PC-3 (cell line): Measurements from ENCODE around the gene CD320. TPM values are rescaled to one million over a fixed set of nuclear protein-coding genes. Genes with fewer than 3 reads are reported as not detected.

Experiments used
- ATAC-seq: fragments of 200-7000 bp; cut with Tn5 transposase; 2 replicates; pipeline ENCODE4 v1.9.1; 2020; ENCODE audit warnings: mild to moderate bottlenecking, moderate library complexity
- BruUV-seq: library from RNA; stranded (reverse); fragments of 400-500 nt; replicated peaks from 2 replicates; lab custom pipeline; 2021; lab: Mats Ljungman, UMichigan
- CTCF ChIA-PET: fragments of 300-600 bp; sonication (Branson Sonifier 250); formaldehyde crosslinking; loops from one replicate; lab custom pipeline; 2022; ENCODE audit warnings: antibody characterized with exemption; lab: Charles Lee
- POLR2A ChIA-PET: fragments of 300-600 bp; sonication (Branson Sonifier 250); formaldehyde crosslinking; loops from one replicate; lab custom pipeline; 2022; ENCODE audit warnings: antibody characterized with exemption; ENCODE audit not compliant: unreplicated experiment; lab: Charles Lee
- DNase-seq: peaks from one replicate; pipeline ENCODE4 v3.0.0-alpha.2; 2015
- H2AFZ ChIP-seq: fragments of 300-600 bp; sonication (generic); 2 replicates; pipeline ENCODE4 v1.6.0; 2016; ENCODE audit warnings: antibody characterized with exemption, low read length
- H3F3A ChIP-seq: fragments of 300-600 bp; sonication (generic); one replicate; pipeline ENCODE4 v1.6.0; 2017; ENCODE audit warnings: antibody characterized with exemption, low read length, control low read depth, mild to moderate bottlenecking; ENCODE audit not compliant: unreplicated experiment
- H3K27ac ChIP-seq: fragments of 300-600 bp; sonication (generic); 2 replicates; pipeline ENCODE4 v1.5.1; 2016; ENCODE audit warnings: mild to moderate bottlenecking, low read length
- H3K27me3 ChIP-seq: fragments of 300-600 bp; sonication (generic); 2 replicates; pipeline ENCODE4 v1.6.1; 2016; ENCODE audit warnings: low read length, mixed read lengths
- H3K36me3 ChIP-seq: fragments of 300-600 bp; sonication (generic); 2 replicates; pipeline ENCODE4 v1.6.1; 2016; ENCODE audit warnings: low read depth, mixed run types, low read length, mixed read lengths
- H3K4me1 ChIP-seq: fragments of 300-600 bp; sonication (generic); 2 replicates; pipeline ENCODE4 v1.5.1; 2016; ENCODE audit warnings: low read length; ENCODE audit not compliant: insufficient read depth
- H3K4me2 ChIP-seq: fragments of 300-600 bp; sonication (generic); 2 replicates; pipeline ENCODE4 v1.6.0; 2016; ENCODE audit warnings: low read length
- H3K4me3 ChIP-seq: fragments of 300-600 bp; sonication (generic); 2 replicates; pipeline ENCODE4 v1.5.1; 2016; ENCODE audit warnings: mild to moderate bottlenecking, low read length, mixed read lengths
- H3K79me2 ChIP-seq: fragments of 300-600 bp; sonication (generic); 2 replicates; pipeline ENCODE4 v1.6.1; 2017; ENCODE audit warnings: low read length, mixed read lengths
- H3K9ac ChIP-seq: fragments of 300-600 bp; sonication (generic); 2 replicates; pipeline ENCODE4 v1.6.0; 2016; ENCODE audit warnings: mild to moderate bottlenecking, low read length
- H3K9me2 ChIP-seq: fragments of 300-600 bp; sonication (generic); replicated peaks from 2 replicates; pipeline ENCODE4 v1.6.1; 2016; ENCODE audit warnings: mixed run types, low read length, mixed read lengths
- H3K9me3 ChIP-seq: fragments of 300-600 bp; sonication (generic); 2 replicates; pipeline ENCODE4 v1.6.1; 2016; ENCODE audit warnings: low read length, mixed read lengths
- H4K20me1 ChIP-seq: fragments of 300-600 bp; sonication (generic); 2 replicates; pipeline ENCODE4 v1.6.1; 2016; ENCODE audit warnings: low read length, mixed read lengths
- CTCF ChIP-seq: fragments of 300-600 bp; sonication (generic); conservative IDR thresholded peaks from 2 replicates; pipeline ENCODE4 v1.5.1; 2017; ENCODE audit warnings: antibody characterized with exemption, low read depth, mild to moderate bottlenecking, low read length
- EZH2 ChIP-seq: fragments of 300-600 bp; sonication (generic); IDR thresholded peaks from one replicate; pipeline ENCODE4 v1.6.1; 2017; ENCODE audit warnings: antibody characterized with exemption, mild to moderate bottlenecking, low read length; ENCODE audit not compliant: unreplicated experiment
- EZH2phosphoT487 ChIP-seq: fragments of 300-600 bp; sonication (generic); IDR thresholded peaks from 2 replicates; pipeline ENCODE4 v1.6.1; 2018; ENCODE audit warnings: mild to moderate bottlenecking, antibody characterized with exemption, low read length, borderline replicate concordance
- intact Hi-C: fragments of 100-400 bp; cut with micrococcal nuclease; formaldehyde crosslinking; loops from 2 replicates; pipeline ENCODE4 v1.9.0; 2023
- total RNA-seq: library from RNA; depleted of rRNA; stranded (reverse); fragments of >200 nt; gene quantifications from 2 replicates; pipeline ENCODE4 v1.2.3, GENCODE V29; 2014

CD320 gene
- total RNA-seq, 1 experiment from 2014 or later, result 221 TPM

DNA sequence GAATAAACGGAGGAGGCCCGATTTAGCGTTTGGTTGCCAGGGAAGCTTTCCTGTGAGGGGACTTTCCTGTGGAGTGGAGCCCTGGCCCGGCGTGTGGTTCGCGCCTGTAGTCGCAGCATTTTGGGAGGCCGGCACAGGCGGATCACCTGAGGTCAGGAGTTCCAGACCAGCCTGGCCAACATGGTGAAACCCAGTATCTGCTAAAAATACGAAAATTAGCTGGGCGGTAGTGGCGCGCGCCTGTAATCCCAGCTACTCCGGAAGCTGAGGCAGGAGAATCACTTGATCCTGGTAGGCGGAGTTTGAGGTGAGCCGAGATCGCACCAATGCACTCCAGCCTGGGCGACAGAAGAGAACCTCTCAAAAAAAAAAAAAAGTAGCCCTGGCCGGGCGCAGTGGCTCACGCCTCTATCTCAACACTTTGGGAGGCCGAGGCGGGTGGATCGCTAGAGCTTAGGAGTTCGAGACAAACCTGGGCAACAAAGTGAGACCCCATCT lies 28.0 kb upstream of the CD320 start:
- CTCF ChIA-PET, result no interaction called here
- no peaks in the 10 kb centered on the region for H3F3A ChIP-seq
- no TSS peak for BruUV-seq
- intact Hi-C loops, result no loop called here
- no peaks in the 10 kb centered on the region for H3K9me2 ChIP-seq
- POLR2A ChIA-PET, result no interaction called here
- TF ChIP-seq EZH2phosphoT487 (no peak), CTCF (no peak), EZH2 (no peak)
- no peak overlapping the region for H3K27ac ChIP-seq
- no peak overlapping the region for H3K4me3 ChIP-seq
- H3K4me1 ChIP-seq, result peaks cover 11% of the 10 kb centered on the region; the same call in 1 of the 2 replicates
- H3K27me3 ChIP-seq, result peaks cover 22% of the 10 kb centered on the region
- H3K4me2 ChIP-seq, result no peak overlapping the region
- no peak for DNase-seq
- no peak overlapping the region for H3K9ac ChIP-seq
- H3K36me3 ChIP-seq, result no peaks in the 10 kb centered on the region
- ATAC-seq, result no peak
- no peaks in the 10 kb centered on the region for H3K9me3 ChIP-seq
- no peaks in the 10 kb centered on the region for H4K20me1 ChIP-seq
- H2AFZ ChIP-seq, result no peak overlapping the region
- no peaks in the 10 kb centered on the region for H3K79me2 ChIP-seq

- Histone ChIP-seq H4K20me1 (no peaks in the 10 kb centered on the region), H3K9ac (no peak overlapping the region), H3K9me3 (no peaks in the 10 kb centered on the region), H3K27me3 (peaks cover 22% of the 10 kb centered on the region), H3K27ac (no peak overlapping the region), H3K4me3 (peak overlapping the region; percentile 66; the same call in 1 of the 2 replicates), H3K4me1 (peaks cover 11% of the 10 kb centered on the region; the same call in 1 of the 2 replicates), H3K9me2 (no peaks in the 10 kb centered on the region), H3K36me3 (no peaks in the 10 kb centered on the region), H2AFZ (peak overlapping the region; percentile 87; the same call in 1 of the 2 replicates), H3K79me2 (no peaks in the 10 kb centered on the region), H3F3A (no peaks in the 10 kb centered on the region), H3K4me2 (peak overlapping the region; percentile 92)
- CTCF ChIA-PET, result interaction anchor here (0.8 to 1.2 kb wide), 2 partner anchors 12 to 27 kb away, joined by 3 read pairs; partner anchors contain the start of gene CD320
- no TSS peak for BruUV-seq
- intact Hi-C loops, result no loop called here
- ATAC-seq (peak; percentile 41), DNase-seq (no peak)
- TF ChIP-seq CTCF (peak; percentile 40; the same call in 1 of the 2 replicates), EZH2phosphoT487 (no peak), EZH2 (no peak)
- POLR2A ChIA-PET, result interaction anchor here (0.6 kb wide), 1 partner anchor 115 kb away, joined by 3 read pairs; no protein-coding TSS in a partner anchor
These were observed 27.3 kb upstream of the CD320 start for GRCh38 chr19:8335343-8336071.
